Fibroblast of villous mesenchyme (primary cell): Measurements from ENCODE around the gene CRTAC1. TPM values are rescaled to one million over a fixed set of nuclear protein-coding genes. Genes with fewer than 3 reads are reported as not detected.

Experiments used
- DNase-seq: peaks from one replicate; pipeline ENCODE4 v3.0.0-alpha.2; 2010; ENCODE audit warnings: low read depth
- H3K4me3 ChIP-seq: 2 replicates; pipeline ENCODE4 v1.5.1; 2011; ENCODE audit warnings: low read depth, mild to moderate bottlenecking, low read length
- CTCF ChIP-seq: IDR thresholded peaks from 2 replicates; pipeline ENCODE4 v1.5.1; 2012; ENCODE audit warnings: low read depth, mild to moderate bottlenecking, low read length; ENCODE audit not compliant: insufficient read depth
- total RNA-seq: library from RNA; depleted of rRNA; stranded (reverse); fragments of >200 nt; gene quantifications from 2 replicates; pipeline ENCODE4 v1.2.3, GENCODE V29; 2012

The CRTAC1 gene
- total RNA-seq, 1 donor: not detected

GRCh38 chr10:97883092-97883485 is 147.3 kb downstream of the CRTAC1 start:
- H3K4me3 ChIP-seq: no peak overlapping the region
- DNase-seq: no peak
- TF ChIP-seq CTCF: no peak

GRCh38 chr10:97882142-97883091 is 148.0 kb downstream of the CRTAC1 start:
- DNase-seq: peak; percentile 3

GRCh38 chr10:97880109-97880508 is 150.3 kb downstream of the CRTAC1 start:
- no peak overlapping the region for H3K4me3 ChIP-seq
- no peak for TF ChIP-seq CTCF
- DNase-seq: no peak

More at GRCh38 chr10:97882142-97883091, 148.0 kb downstream of the CRTAC1 start:
- H3K4me3 ChIP-seq: no peak overlapping the region
- no peak for TF ChIP-seq CTCF

- no peak for DNase-seq
- H3K4me3 ChIP-seq: no peak overlapping the region
- TF ChIP-seq CTCF: no peak
Observed at GRCh38 chr10:97879241-97879640, 151.2 kb downstream of the CRTAC1 start.

- DNase-seq: no peak
- TF ChIP-seq CTCF: no peak
- H3K4me3 ChIP-seq: no peak overlapping the region
Observed at GRCh38 chr10:97876402-97876801, 154.0 kb downstream of the CRTAC1 start.

- DNase-seq: no peak
- TF ChIP-seq CTCF: no peak
- no peak overlapping the region for H3K4me3 ChIP-seq
Observed at GRCh38 chr10:97875391-97875790, 155.0 kb downstream of the CRTAC1 start.
